PFSK-1 (cell line): ENCODE measurements around the gene IGF1R.

Experiments used
- FOXP2 ChIP-seq: optimal IDR thresholded peaks from 2 replicates; pipeline ENCODE3; 2011; ENCODE audit warnings: borderline replicate concordance, control low read depth, inconsistent platforms; ENCODE audit not compliant: insufficient read depth; ENCODE audit errors: extremely low read length, extremely low read depth
- POLR2AphosphoS5 ChIP-seq: IDR thresholded peaks from 2 replicates; pipeline ENCODE4 v1.6.1; 2012; ENCODE audit warnings: low read depth, mild to moderate bottlenecking, control low read depth, low read length, moderate library complexity
- SIN3A ChIP-seq: IDR thresholded peaks from 2 replicates; pipeline ENCODE4 v1.6.1; 2012; ENCODE audit warnings: mild to moderate bottlenecking, low read length, moderate library complexity, borderline replicate concordance; ENCODE audit not compliant: insufficient read depth
- TAF1 ChIP-seq: IDR thresholded peaks from 2 replicates; pipeline ENCODE4 v1.6.1; 2012; ENCODE audit warnings: low read length, control low read depth, borderline replicate concordance; ENCODE audit not compliant: insufficient read depth
- TF ChIP-seq, protein P1 (sequence below), 2 experiments: IDR thresholded peaks; 2 replicates each; pipeline versions ENCODE4 v1.6.1 to v1.8.0; 2011 to 2012; ENCODE audit warnings: low read depth in 2 of 2, low read length in 2 of 2, control low read depth in 1 of 2, inconsistent platforms in 1 of 2, mild to moderate bottlenecking in 1 of 2, moderate library complexity in 1 of 2; ENCODE audit not compliant: insufficient read depth in 1 of 2

Gene IGF1R

GRCh38 chr15:98703126-98703685 is 54.9 kb downstream of the IGF1R start:
- TF ChIP-seq POLR2AphosphoS5 (no peak), SIN3A (no peak), FOXP2 (no peak), TAF1 (no peak)
- TF ChIP-seq, protein P1, sequence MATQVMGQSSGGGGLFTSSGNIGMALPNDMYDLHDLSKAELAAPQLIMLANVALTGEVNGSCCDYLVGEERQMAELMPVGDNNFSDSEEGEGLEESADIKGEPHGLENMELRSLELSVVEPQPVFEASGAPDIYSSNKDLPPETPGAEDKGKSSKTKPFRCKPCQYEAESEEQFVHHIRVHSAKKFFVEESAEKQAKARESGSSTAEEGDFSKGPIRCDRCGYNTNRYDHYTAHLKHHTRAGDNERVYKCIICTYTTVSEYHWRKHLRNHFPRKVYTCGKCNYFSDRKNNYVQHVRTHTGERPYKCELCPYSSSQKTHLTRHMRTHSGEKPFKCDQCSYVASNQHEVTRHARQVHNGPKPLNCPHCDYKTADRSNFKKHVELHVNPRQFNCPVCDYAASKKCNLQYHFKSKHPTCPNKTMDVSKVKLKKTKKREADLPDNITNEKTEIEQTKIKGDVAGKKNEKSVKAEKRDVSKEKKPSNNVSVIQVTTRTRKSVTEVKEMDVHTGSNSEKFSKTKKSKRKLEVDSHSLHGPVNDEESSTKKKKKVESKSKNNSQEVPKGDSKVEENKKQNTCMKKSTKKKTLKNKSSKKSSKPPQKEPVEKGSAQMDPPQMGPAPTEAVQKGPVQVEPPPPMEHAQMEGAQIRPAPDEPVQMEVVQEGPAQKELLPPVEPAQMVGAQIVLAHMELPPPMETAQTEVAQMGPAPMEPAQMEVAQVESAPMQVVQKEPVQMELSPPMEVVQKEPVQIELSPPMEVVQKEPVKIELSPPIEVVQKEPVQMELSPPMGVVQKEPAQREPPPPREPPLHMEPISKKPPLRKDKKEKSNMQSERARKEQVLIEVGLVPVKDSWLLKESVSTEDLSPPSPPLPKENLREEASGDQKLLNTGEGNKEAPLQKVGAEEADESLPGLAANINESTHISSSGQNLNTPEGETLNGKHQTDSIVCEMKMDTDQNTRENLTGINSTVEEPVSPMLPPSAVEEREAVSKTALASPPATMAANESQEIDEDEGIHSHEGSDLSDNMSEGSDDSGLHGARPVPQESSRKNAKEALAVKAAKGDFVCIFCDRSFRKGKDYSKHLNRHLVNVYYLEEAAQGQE (IDR thresholded peaks at IDR 0.05; ENCODE audit: insufficient read depth in 1 of 2, low read depth in 2 of 2, low read length in 2 of 2): no peak

- TF ChIP-seq FOXP2 (no peak), TAF1 (no peak), SIN3A (no peak), POLR2AphosphoS5 (no peak)
- TF ChIP-seq, protein P1 (IDR thresholded peaks at IDR 0.05; ENCODE audit: insufficient read depth in 1 of 2, low read depth in 2 of 2, low read length in 2 of 2): no peak
These were observed 56.7 kb downstream of the IGF1R start for GRCh38 chr15:98705070-98705469.

GRCh38 chr15:98706387-98706786 is 58.0 kb downstream of the IGF1R start:
- TF ChIP-seq TAF1 (no peak), FOXP2 (no peak), SIN3A (no peak)

GRCh38 chr15:98706986-98707385 is 58.6 kb downstream of the IGF1R start:
- TF ChIP-seq POLR2AphosphoS5 (no peak), FOXP2 (no peak), TAF1 (no peak), SIN3A (no peak)
- TF ChIP-seq, protein P1 (IDR thresholded peaks at IDR 0.05; ENCODE audit: insufficient read depth in 1 of 2, low read depth in 2 of 2, low read length in 2 of 2): no peak

GRCh38 chr15:98708037-98708590 is 59.8 kb downstream of the IGF1R start:
- TF ChIP-seq FOXP2 (no peak), POLR2AphosphoS5 (no peak), SIN3A (no peak), TAF1 (no peak)
- TF ChIP-seq, protein P1 (IDR thresholded peaks at IDR 0.05; ENCODE audit: insufficient read depth in 1 of 2, low read depth in 2 of 2, low read length in 2 of 2): no peak
